Inflammatory macrophage treated with lipopolysaccharide for 4 hours (primary cell): ENCODE data around the gene UNK.

ENCODE experiments used
- DNase-seq: peaks from one replicate; pipeline ENCODE4 v3.0.0-alpha.2; 2020

The UNK gene

DNA sequence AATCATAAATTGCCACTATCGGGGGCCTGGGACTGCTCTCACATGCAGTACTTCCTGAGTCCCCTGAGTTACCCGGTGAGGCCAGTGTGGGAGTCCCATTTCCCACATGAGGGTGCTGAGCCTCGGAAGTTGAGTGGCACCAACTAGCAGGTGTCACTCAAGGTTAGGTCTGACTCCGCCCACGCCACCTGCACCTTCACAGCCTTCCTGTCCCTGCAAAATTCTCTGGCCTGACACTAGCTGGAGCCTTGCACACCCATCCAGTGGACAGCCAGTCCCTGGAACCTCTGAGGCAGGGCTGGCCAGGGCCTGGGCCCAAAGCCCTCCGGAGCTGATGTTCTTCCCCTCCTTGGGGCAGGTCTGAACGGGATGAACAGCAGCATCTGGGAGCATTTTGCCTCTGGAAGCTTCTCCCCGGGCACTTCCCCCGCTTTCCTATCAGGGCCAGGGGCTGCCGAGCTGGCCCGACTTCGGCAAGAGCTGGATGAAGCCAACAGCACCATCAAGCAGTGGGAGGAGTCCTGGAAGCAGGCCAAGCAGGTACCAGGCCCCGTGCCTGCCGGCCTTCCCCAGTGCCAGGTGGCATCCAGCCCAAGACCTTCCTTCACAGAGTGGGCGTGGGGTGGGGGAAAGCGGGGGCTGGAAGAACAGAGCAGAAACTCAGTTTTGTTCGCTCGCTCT, 37.7 kb downstream of the UNK start:
- DNase-seq, result no peak

DNA sequence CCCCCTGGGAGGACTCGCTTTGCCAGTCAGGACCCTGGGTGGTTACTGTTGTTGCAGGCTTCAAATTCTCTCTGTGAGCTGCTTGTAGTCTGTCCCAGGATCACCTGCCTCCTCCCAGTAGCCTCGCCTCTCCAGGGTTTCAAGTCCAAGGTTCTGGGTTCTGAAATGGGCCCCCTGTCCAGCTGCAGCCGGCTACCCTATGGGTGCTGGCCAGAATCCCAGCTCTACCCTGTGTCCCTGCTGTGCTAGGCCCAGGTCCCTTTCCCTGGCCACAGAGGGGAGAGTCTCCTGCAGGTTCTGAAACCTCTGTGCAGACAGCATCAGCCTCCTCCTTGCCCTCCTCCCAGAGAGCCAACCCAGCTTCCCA, 38.2 kb downstream of the UNK start:
- DNase-seq, result no peak

DNA sequence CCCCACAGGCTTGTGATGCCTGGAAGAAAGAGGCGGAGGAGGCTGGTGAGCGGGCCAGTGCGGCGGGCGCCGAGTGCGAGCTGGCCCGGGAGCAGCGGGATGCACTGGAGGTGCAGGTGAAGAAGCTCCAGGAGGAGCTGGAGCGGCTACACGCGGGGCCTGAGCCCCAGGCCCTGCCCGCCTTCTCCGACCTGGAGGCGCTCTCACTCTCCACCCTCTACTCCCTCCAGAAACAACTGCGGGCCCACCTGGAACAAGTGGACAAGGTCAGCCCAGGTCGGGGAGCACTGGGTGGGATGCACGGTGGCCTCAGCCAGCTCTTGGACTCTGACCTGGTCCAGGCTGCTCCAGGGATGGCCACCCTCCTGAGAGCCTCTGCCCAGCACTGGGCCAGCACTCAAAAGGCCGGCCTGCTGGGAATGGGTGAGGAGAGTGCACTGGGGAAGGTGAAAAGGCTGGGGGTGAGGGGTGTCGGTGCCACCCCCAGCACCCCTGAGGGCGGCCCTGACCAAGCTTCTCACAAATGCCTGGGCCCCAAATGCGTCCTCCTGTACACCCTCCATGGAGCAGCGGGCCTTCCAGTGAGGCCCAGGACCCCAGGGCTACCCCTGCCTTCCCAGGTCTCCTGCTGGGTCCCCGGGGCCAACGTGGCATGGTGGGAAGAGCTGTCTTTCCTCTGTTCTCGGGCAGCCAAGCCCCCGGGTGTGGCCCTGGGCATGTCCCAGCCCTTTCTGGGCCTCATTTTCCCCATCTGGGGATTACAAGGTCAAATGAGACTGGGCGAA, 38.8 kb downstream of the UNK start:
- no peak for DNase-seq

DNA sequence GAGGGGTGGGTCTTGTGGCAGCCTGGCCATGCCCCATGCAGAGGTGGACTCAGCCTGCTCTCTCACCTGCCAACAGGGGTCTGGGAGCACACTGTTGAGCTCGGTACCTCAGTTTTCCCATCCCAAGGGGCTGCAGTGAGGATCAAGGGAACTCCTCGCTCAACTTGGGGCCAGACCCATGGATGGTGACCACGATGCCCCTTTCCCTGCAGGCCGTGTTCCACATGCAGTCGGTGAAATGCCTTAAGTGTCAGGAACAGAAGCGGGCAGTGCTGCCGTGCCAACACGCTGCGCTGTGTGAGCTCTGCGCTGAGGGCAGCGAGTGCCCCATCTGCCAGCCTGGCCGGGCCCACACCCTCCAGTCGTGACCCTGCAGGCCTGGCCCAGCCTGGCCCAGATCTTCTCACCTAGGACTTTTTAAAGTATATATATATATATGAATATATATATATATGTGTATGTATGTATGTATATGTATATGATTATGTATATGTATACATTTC, 39.5 kb downstream of the UNK start:
- DNase-seq, result no peak

DNA sequence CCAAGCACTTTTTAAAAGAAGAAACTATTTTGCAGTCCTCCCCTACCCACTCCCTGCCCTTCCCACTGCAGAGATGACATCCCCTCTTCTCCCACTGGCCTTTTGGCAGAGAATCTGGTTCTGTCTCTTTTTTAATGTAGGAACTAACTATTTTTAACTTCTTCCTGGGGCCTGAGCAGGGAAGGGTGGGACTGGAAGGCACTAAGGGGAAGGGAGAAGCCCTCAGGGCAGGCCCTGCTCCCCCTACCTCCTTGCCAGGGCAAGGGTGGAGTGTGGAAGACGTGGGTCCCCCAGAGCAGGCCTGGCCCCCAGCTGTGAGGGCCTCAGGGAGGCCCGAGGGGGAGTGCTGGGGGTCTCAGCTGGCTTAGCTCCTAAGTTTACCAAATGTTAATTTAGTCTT, 40.1 kb downstream of the UNK start:
- DNase-seq, result no peak

DNA sequence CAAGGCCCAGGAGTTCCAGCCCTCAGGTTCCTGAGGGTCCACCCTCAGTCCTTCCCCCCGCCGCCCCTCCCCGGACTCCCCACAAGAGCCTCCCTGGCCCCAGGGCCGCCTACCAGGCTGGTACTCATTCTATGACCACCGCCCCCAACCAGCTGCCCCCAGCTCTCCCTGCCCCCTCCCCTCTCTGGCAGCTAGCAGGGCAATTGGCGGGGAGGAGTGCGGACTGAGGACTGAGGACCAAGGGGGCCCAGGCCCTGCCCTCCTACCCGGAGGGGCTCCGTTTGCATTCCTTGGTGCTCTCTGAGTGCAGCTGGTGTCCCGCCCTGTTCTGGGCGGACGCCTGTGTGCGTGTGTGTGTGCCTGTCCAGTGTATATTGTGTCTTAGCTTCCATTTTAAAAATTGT, 40.5 kb downstream of the UNK start:
- DNase-seq, result no peak

DNA sequence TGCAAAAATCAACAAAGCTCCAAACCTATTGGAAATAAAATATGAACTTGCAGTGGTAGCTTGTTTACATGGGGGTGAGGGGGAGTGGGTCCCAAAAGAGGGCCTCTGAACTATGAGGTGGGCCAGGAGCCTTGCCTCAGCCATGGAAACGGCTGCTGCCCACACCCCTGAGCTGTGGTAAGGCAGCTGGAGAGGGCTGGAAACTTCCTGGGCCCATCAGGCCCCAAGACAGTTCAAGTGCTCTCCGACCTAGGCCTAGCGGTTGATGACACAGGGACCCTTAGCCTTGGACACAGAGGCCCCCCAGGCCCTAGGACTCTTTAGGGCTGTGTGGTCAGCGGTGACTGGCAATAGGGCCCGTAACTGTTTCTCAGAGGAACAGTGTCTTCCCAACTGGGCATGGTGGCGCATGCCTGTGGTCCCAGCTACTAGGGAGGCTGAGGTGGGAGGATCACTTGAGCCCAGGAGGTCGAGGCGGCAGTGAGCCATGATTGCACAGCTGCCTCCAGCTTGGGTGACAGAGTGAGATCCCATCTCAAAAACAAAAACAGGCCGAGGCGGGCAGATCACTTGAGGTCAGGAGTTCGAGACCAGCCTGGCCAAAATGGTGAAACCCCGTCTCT, 41.3 kb downstream of the UNK start:
- no peak for DNase-seq

DNA sequence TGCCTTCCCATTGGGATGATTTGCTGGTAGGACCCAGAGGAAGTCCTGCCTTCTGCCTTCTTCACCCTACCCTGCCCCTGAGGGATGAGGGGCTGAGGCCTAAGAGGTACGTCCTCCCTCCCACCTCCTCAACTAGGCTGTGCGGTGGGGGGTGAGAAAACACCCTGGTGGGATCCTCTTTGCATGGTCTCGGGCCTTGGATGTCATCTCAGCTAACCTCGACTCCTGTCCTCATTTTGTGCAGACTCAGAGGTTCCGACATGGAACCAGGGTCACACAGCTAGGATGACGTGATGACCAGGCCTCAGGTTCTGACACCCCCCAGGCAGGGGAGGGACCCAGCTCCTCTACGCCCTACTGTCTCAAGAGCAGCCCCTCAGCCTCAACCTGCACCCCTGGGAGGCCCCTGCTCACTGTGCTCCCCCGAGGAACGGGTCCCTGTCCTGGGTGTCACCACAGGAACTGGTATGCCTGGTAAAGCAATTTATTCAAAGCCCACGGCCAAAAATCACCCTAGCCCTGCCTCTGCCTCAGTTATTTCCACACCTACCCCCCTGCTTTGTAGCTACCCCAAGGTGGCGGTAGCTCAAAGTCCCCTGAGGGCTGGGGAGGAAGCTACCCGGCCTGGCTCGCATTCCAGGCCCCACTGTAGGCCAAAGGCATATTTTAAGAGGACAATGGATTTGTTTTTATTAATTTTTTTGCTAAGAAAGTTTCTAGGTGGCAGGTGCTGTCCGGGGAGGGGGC, 42.1 kb downstream of the UNK start:
- DNase-seq, result no peak

DNA sequence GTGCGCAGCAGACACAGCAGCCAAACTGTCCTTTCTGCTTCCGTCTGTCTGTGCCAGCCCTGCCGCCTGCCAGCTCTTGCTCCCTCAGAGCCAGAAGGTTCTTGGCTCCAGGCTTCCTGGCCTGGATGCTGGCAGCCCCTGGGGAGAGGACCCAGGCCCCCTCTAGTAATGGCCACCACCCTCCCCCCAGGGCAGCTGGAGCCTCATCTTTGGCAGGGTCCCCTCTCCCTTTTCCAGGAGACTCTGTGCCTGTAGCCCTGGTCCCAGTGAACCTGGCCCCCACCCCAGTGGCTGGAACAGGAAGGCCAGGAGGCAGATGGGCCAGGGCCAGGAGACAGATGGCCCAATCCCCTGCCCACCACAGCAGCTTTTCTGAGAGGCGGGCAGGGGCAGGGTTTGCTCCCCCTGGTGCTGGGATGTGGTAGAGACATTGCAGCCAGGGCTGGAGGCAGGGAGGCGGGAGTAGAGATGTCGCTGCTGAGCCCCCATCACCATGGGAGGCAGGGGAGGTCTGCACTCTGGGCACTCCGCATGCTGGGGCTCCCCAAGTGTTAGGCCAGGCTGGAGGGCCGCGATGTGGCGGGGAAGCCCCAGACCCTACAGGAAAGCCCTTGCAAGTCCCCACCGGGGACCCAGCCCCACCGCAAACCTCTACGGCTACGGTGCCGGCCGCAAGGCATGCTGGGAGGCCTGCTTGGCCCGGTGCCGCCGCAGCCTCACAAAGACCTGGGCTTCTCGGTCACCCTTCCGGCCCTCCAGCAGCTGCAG, 42.9 kb downstream of the UNK start:
- DNase-seq, result peak; percentile 32

DNA sequence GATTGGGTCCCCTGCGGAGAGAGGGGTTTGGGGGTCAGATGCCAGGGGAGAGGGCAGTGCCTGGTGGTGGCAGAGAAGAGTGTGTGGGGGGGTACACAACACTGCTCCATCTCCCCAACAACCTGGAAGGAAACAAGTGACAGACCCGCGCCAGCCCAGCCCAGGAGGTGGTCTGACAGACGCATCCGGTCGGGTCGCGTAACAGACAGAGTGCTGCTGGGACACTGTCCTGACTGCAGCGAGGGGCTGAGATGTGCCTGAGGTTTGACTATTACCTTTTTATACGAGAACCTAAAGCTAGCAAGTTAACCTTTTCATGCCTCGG, 43.4 kb downstream of the UNK start:
- no peak for DNase-seq

DNA sequence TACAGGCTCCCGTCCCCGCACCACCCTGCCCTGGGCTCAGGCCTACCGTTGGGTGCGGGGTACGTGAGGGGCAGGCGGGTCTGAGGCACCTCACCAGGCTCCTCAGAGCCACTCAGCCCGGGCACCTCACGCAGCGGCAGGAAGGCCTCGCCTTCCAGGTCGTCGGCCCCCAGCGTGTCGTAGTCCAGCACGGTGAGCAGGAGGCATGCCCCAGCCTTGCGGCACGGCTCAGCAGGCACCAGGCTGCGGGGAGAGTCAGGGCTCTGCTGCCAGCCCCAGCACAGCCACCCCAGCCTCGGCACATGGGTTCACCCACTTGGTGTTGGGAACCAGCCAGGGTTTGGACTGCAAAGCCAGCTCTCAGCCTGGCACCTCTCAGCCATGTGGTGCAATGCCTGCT, 44.1 kb downstream of the UNK start:
- DNase-seq, result no peak

DNA sequence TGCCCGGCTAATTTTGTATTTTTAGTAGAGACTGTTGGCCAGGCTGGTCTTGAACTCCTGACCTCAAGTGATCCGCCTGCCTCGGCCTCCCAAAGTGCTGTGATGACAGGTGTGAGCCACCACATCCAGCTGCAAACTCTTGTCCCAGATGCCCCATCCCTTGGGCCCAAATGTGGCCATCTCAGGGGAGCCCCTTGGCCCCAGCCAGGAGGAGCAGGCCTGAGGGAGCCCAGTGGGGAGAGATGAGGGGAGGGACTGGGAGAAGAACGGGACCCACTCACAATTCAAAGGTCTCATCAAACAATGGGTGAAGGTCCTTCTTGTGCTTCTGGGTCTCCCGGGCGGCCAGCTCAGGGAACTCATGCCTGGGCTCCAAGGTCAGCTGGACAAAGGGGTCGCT, 45.1 kb downstream of the UNK start:
- DNase-seq, result no peak

DNA sequence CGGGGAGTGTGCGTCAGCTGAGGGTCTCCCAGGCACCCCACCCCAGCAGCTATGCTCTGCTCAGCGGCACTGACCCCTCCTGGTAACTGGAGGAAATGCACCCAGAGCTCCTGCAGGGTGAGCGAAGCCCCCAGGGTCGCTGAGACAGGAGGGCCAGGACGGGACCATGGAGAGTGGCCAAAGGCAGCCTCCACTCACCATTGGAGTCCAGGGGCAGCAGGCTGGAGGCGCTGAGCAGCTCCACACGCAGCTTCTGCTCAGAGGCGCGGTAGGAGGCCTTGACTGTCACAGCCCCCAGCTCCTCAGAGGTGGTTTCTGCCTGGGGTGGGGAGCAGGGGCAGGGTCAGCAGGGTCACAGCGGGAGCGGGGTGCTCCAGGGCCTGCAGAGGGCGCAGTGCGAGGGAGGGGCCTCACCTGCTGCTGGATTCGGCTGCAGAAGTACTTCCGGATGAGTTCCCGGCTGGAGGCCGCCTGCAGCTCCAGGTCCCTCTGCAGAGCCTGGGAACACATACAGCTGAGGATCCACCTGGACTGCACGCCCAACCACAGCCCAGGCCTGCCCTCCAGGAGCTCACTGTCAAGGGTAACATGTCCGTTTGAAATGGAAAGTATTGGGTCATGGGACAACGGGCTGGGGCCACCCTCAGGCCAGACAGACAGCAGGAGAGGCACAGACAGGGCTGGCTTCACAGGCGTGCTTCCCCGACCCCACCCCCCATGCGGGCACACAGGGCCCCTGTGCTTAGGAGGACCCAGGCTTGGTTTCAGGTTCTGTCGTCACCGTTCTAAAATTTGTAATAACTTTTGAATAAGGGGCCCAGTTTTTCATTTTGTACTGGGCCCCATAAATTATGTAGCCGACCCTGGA, 45.8 kb downstream of the UNK start:
- DNase-seq, result no peak

DNA sequence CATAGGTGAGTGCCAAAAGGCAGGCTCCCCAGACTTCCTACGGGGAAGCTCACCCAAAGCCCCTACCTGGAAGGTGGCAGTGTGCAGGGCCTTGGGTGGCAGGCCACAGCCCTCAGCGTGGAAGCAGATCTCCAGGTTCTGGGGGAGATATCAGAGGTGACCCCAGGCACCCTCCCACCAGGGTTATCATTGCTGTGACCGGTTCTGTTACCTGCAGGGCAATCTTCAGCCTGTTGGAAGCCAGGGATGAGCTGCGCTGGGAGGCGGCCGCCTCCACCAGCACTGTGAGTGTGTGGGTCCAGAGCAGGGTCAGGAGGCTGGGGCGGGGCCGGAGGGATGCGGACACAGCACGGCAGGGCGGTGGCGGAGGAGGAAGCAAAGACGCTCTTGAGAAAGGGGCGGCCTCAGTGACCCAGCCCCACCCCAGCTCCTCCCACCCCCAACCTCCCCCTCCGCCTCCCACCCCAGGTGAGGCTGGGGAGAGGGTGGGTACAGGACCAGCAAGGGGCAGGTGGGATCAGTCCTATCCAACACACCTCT, 46.5 kb downstream of the UNK start:
- no peak for DNase-seq

DNA sequence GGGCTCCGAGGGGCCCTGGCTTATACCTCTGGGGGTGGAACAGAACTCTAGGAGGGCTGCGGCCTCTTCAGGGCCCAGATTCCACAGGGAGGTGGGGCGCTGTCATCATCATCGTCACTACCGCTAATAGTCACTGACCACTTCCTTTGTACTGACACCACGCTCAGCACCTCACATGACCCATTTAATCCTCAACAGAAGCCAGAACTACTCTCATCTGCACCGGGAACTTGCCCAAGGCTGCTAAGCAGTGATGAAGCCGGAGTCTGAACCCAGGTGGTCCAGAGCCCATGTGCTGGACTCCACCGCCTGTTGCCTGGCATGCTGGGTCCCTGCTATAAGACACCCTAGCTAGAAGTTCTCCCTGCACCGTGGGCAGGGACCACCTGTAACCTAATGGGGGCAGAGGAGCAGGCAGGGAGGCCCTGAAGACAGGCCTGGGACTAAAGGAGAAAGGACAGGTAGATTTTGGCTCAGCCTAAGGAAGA, 47.6 kb downstream of the UNK start:
- peak; percentile 84 for DNase-seq

DNA sequence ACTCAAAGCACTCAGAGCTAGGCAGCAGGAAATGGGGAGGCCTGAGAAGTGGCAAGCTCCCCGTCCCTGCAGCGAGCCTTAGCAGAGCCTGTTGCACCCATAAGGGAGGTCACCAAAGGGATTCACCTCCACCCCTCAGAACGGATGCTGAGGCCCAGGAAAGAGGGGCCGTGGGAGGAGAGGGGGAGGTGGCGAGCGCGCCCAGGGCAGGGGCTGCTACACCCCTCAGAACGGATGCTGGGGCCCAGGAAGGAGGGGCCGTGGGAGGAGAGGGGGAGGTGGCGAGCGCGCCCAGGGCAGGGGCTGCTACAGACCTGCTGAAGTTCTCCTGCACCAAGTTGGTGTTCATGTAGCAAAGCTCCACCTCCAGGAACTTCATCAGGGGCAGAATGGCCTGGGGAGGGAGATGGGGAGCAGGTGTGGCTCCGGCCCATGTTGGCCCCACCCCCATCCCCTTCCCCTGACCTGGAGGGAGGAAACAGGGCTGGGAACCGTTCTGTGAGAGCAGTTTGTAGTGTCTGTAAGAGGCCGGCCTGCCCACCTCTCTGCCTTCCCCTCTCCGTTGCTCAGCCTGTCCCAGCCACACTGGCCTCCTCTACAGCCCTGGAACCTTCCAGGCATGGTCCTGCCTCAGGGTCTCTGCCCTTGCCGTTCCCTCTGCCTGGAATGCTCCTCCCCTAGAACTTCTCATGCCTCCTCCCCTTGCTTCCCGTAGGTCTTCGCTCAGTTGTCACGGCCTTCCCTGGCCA, 48.2 kb downstream of the UNK start:
- no peak for DNase-seq

DNA sequence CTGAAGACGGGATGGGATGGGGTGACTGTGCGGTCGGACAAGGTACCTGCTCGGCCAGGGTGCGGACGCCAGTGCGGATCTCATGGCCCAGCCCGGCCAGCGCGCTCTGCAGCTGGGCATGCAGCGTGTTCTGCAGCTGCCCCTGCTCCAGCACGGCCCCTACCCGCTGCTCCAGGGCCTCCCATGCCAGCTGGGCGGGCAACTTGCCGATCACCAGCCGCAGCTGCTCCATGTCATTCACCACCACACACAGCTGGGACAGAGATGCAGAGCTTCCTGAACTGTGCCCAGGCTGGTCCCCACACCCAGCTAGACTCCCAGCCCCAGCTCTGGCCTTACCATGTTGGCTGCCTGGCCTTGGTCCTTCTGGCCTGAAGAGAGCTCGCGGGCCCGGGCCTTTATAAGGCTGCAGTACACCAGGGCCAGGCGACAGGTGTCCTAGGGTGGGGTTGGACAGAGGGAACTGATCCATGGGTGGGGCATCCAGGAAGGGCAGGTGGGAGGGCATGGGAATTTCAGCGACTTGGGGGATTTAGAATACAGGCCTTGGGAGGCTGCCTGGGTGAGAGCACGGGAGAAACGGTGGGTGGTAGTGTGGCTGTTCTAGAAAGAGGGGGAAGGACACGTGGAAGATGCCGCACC, 49.8 kb downstream of the UNK start:
- no peak for DNase-seq

DNA sequence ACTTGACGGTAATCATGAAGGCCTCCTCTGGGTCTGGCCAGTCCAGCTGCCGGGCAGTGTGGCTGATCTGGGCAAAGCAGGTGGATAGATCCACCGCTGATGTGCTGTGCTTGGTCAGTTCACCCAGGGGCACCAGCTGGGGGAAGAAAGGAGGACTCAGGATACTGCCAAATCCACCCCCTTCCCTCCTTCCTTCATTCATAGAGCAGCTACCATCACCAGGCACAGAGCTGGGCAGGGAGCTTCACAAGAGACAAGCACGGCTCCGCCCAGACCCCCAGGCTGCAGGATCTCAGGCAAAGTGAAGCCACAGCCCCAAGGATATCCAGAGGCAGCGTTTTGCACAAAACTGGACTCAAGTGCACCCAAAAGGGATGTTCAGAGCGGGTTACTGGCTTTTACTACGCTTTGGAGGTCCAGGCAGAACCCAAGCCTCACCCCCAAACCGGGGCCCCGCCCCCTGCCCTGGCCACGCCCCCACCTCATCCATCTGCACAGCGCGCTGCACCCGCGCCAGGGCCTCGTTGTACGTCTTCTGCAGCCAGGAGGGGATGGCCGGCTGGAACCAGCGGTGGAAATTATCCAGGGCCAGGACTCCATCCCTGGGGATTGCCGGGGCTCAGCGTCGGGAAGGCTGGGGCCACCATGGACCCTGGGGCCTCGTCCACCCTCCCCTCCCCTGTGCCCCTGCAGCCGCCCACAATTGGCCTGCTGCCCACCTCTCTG, 50.5 kb downstream of the UNK start:
- DNase-seq, result no peak

DNA sequence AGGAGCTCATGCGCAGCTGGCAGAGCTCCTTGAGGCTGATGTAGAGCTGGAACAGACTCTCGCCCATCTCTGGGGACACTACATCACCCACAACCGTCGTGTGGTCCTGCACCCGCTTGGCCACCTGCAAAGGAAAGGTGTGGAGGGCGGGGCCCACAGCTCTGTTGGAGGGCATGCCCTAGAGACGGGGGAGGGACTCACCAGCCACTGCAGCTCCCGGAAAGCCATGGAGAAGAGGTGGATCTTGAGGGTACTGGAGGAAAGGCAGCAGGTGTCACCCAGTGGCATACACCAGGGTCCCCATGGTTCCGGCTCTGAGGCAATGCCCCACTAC, 51.0 kb downstream of the UNK start:
- no peak for DNase-seq
